SK-N-SH (cell line): ENCODE results near the gene CMTM2. TPM values are rescaled to one million over a fixed set of nuclear protein-coding genes. Genes with fewer than 3 reads are reported as not detected.

ENCODE experiments used
- CTCF ChIA-PET: fragments of 300-600, 350-600 bp; formaldehyde crosslinking; extraction: SDS; loops from one replicate; lab custom pipeline; 2021; lab: Yijun Ruan, JAX
- POLR2A ChIA-PET: fragments of 350-600 bp; sonication (Branson Sonifier 250); formaldehyde crosslinking; extraction: SDS; loops from one replicate; lab custom pipeline; 2020; ENCODE audit warnings: antibody characterized with exemption, inconsistent platforms; lab: Yijun Ruan, JAX
- DNase-seq: peaks from one replicate; pipeline ENCODE4 v3.0.0; 2012
- H2AFZ ChIP-seq: fragments of 200-600 bp; sonication (generic); 2 replicates; pipeline ENCODE4 v1.8.1; 2016; ENCODE audit warnings: antibody characterized with exemption, mild to moderate bottlenecking, low read depth
- H3F3A ChIP-seq: fragments of 200-600 bp; sonication (generic); replicated peaks from 2 replicates; pipeline ENCODE3; 2016; ENCODE audit warnings: antibody characterized with exemption, mild to moderate bottlenecking; ENCODE audit not compliant: insufficient read depth
- H3K27ac ChIP-seq, 2 experiments: fragments of 200-500 bp in 1 of 2; fragments of 200-600 bp in 1 of 2; sonication (Bioruptor generic) in 1 of 2; sonication (generic), shearing (Covaris generic) in 1 of 2; 2 replicates each; pipeline versions ENCODE4 v1.5.1 to v1.6.1; 2014 to 2016; ENCODE audit warnings: low read depth in 2 of 2, inconsistent platforms in 1 of 2, low read length in 1 of 2, mild to moderate bottlenecking in 1 of 2, mixed read lengths in 1 of 2
- H3K27me3 ChIP-seq: fragments of 200-600 bp; sonication (generic), shearing (Covaris generic); 2 replicates; pipeline ENCODE4 v1.6.1; 2016; ENCODE audit warnings: mixed run types; ENCODE audit not compliant: insufficient read depth
- H3K36me3 ChIP-seq, 2 experiments: fragments of 200-500 bp in 1 of 2; fragments of 200-600 bp in 1 of 2; sonication (Bioruptor generic) in 1 of 2; sonication (generic) in 1 of 2; replicated peaks in 1 of 2; 2 replicates each; pipeline versions ENCODE3 to v1.5.1; 2014 to 2016; ENCODE audit warnings: low read length in 1 of 2, mild to moderate bottlenecking in 1 of 2; ENCODE audit not compliant: insufficient read depth in 2 of 2, control insufficient read depth in 1 of 2
- H3K4me1 ChIP-seq, 2 experiments: fragments of 200-500 bp in 1 of 2; fragments of 200-600 bp in 1 of 2; sonication (Bioruptor generic) in 1 of 2; sonication (generic), shearing (Covaris generic) in 1 of 2; 2 replicates each; pipeline versions ENCODE4 v1.5.1 to v1.6.1; 2014 to 2016; ENCODE audit warnings: low read depth in 1 of 2, low read length in 1 of 2, mixed run types in 1 of 2; ENCODE audit not compliant: insufficient read depth in 2 of 2, control insufficient read depth in 1 of 2
- H3K4me2 ChIP-seq: fragments of 200-600 bp; sonication (generic), shearing (Covaris generic); 2 replicates; pipeline ENCODE4 v1.6.1; 2017; ENCODE audit warnings: mixed run types
- H3K4me3 ChIP-seq, 2 experiments: fragments of 200-500 bp in 1 of 2; fragments of 200-600 bp in 1 of 2; sonication (Bioruptor generic) in 1 of 2; sonication (generic), shearing (Covaris generic) in 1 of 2; 2 replicates each; pipeline versions ENCODE4 v1.5.1 to v1.8.1; 2014 to 2016; ENCODE audit warnings: low read depth in 2 of 2, inconsistent platforms in 1 of 2, low read length in 1 of 2, mild to moderate bottlenecking in 1 of 2, mixed read lengths in 1 of 2, moderate library complexity in 1 of 2
- H3K79me2 ChIP-seq: fragments of 200-600 bp; sonication (generic); 2 replicates; pipeline ENCODE4 v1.8.1; 2017; ENCODE audit warnings: mild to moderate bottlenecking; ENCODE audit not compliant: insufficient read depth
- H3K9ac ChIP-seq: fragments of 200-600 bp; sonication (generic); 2 replicates; pipeline ENCODE4 v1.6.1; 2017; ENCODE audit warnings: mixed run types
- H3K9me2 ChIP-seq: fragments of 200-600 bp; sonication (generic); 2 replicates; pipeline ENCODE4 v1.6.1; 2017; ENCODE audit warnings: mixed run types
- H3K9me3 ChIP-seq: fragments of 200-600 bp; sonication (generic); 2 replicates; pipeline ENCODE4 v1.6.1; 2017; ENCODE audit warnings: mixed run types, mild to moderate bottlenecking, moderate library complexity
- H4K20me1 ChIP-seq: fragments of 200-600 bp; sonication (generic); 2 replicates; pipeline ENCODE4 v1.6.1; 2017; ENCODE audit warnings: mild to moderate bottlenecking, mixed run types; ENCODE audit not compliant: insufficient read depth
- ELF1 ChIP-seq: IDR thresholded peaks from 2 replicates; pipeline ENCODE4 v1.4.0; 2012
- EP300 ChIP-seq, 2 experiments: IDR thresholded peaks; 2 replicates each; pipeline versions ENCODE4 v1.4.0 to v1.6.1; 2012; ENCODE audit warnings: borderline replicate concordance in 1 of 2, low read depth in 1 of 2, low read length in 1 of 2
- FOXJ3 ChIP-seq: sonication (generic); formaldehyde crosslinking; IDR thresholded peaks from 2 replicates; pipeline ENCODE4 v1.5.1; 2020; ENCODE audit warnings: mild to moderate bottlenecking, missing genetic modification reagents
- FOXM1 ChIP-seq: IDR thresholded peaks from 2 replicates; pipeline ENCODE4 v1.4.0; 2012; ENCODE audit warnings: low read depth, mild to moderate bottlenecking
- GABPA ChIP-seq: IDR thresholded peaks from 2 replicates; pipeline ENCODE4 v1.4.0; 2012; ENCODE audit warnings: low read depth, mild to moderate bottlenecking
- GATA2 ChIP-seq: sonication (generic); formaldehyde crosslinking; IDR thresholded peaks from 2 replicates; pipeline ENCODE4 v1.5.0; 2020; ENCODE audit warnings: mild to moderate bottlenecking, missing genetic modification reagents
- IRF3 ChIP-seq: fragments of 150-350 bp; IDR thresholded peaks from 2 replicates; pipeline ENCODE4 v1.6.1; 2016; ENCODE audit warnings: mild to moderate bottlenecking, low read depth, low read length
- MAX ChIP-seq: IDR thresholded peaks from 2 replicates; pipeline ENCODE4 v1.4.0; 2012; ENCODE audit warnings: low read depth
- MEF2A ChIP-seq: IDR thresholded peaks from 2 replicates; pipeline ENCODE4 v1.4.0; 2012; ENCODE audit warnings: low read depth, borderline replicate concordance
- MXI1 ChIP-seq: IDR thresholded peaks from 2 replicates; pipeline ENCODE4 v1.6.1; 2012; ENCODE audit warnings: mild to moderate bottlenecking, low read depth, low read length, improper control_type of control experiment
- NFIC ChIP-seq: IDR thresholded peaks from 2 replicates; pipeline ENCODE4 v1.4.0; 2012; ENCODE audit warnings: borderline replicate concordance
- NRF1 ChIP-seq: IDR thresholded peaks from 2 replicates; pipeline ENCODE4 v1.6.1; 2012; ENCODE audit warnings: low read depth, mild to moderate bottlenecking, low read length
- PBX3 ChIP-seq: IDR thresholded peaks from 2 replicates; pipeline ENCODE4; 2012
- POLR2AphosphoS5 ChIP-seq: IDR thresholded peaks from 2 replicates; pipeline ENCODE4 v1.6.1; 2012; ENCODE audit warnings: low read depth, low read length
- RAD21 ChIP-seq: IDR thresholded peaks from 2 replicates; pipeline ENCODE4 v1.6.1; 2012; ENCODE audit warnings: mild to moderate bottlenecking, low read length
- SMC3 ChIP-seq: IDR thresholded peaks from 2 replicates; pipeline ENCODE4 v1.6.1; 2012; ENCODE audit warnings: low read depth, low read length, improper control_type of control experiment
- USF1 ChIP-seq: IDR thresholded peaks from 2 replicates; pipeline ENCODE4 v1.4.0; 2012; ENCODE audit warnings: low read depth, borderline replicate concordance
- USF2 ChIP-seq: fragments of 150-350 bp; IDR thresholded peaks from 2 replicates; pipeline ENCODE4 v1.6.1; 2017; ENCODE audit warnings: antibody characterized with exemption, low read length, low read depth, borderline replicate concordance
- ZBTB33 ChIP-seq: IDR thresholded peaks from 2 replicates; pipeline ENCODE4 v1.4.0; 2012; ENCODE audit warnings: low read depth, borderline replicate concordance
- WGBS: methylation state at CpG from one replicate; pipeline ENCODE4 v1.1.6; 2017; ENCODE audit warnings: low lambda C conversion rate; 5-methylcytosine and 5-hydroxymethylcytosine counted together
- polyA plus RNA-seq, 3 experiments: library from polyadenylated mRNA; depleted of rRNA; stranded (reverse); fragments of >200 nt; gene quantifications; 2 replicates each; pipeline ENCODE4 v1.2.3, GENCODE V29; 2012

The CMTM2 gene
- polyA plus RNA-seq, 1 of the 3 experiments (the other 2 are of a cell fraction), result not detected

- TF ChIP-seq GATA2 (CRISPR knock-in tag), result no peak
- TF ChIP-seq NRF1, result no peak
- no peak for TF ChIP-seq SMC3
- TF ChIP-seq MEF2A, result no peak
These were observed 22.2 kb downstream of the CMTM2 start (continued) for GRCh38 chr16:66601471-66601870.

- POLR2A ChIA-PET, result interaction anchor here (0.7 to 1.3 kb wide), 3 partner anchors 41 to 197 kb away, joined by 3 to 6 read pairs (median 4); partner anchors contain the start of gene CKLF
These were observed 24.5 kb downstream of the CMTM2 start for GRCh38 chr16:66603537-66604375.

More at GRCh38 chr16:66603537-66604375, 24.5 kb downstream of the CMTM2 start:
- Histone ChIP-seq H3K9ac (peak overlapping the region; percentile 94), H3F3A (peaks cover 16% of the 10 kb centered on the region), H3K4me3 (peak overlapping the region; percentile 67 to 81), H3K79me2 (peaks cover 40% of the 10 kb centered on the region), H3K9me2 (no peaks in the 10 kb centered on the region), H3K4me1 (peaks cover 5 to 17% of the 10 kb centered on the region in 2 experiments; a peak in 3 of 4 replicates), H3K27me3 (no peaks in the 10 kb centered on the region), H3K36me3 (no peaks in the 10 kb centered on the region), H3K9me3 (no peaks in the 10 kb centered on the region), H4K20me1 (peaks cover 16% of the 10 kb centered on the region; the same call in 1 of the 2 replicates), H3K4me2 (peak overlapping the region; percentile 87), H3K27ac (peak overlapping the region; percentile 70 to 90), H2AFZ (peak overlapping the region; percentile 85)
- CTCF ChIA-PET, result interaction anchor here (0.6 to 2.5 kb wide), 15 partner anchors 10 to 269 kb away, joined by 3 to 11 read pairs (median 4); partner anchors contain the start of gene NAE1
- peak; percentile 76 for DNase-seq
- WGBS, result 24% methylated on average over 28 of the region's 32 CpGs
- TF ChIP-seq GATA2 (CRISPR knock-in tag) (no peak), PBX3 (no peak), GABPA (no peak), USF2 (no peak), EP300 (IDR thresholded peaks at IDR 0.05; ENCODE audit: borderline replicate concordance in 1 of 2, low read depth in 1 of 2, low read length in 1 of 2) (no peak), ZBTB33 (no peak), FOXJ3 (no peak), NRF1 (peak; percentile 49), POLR2AphosphoS5 (peak; percentile 48; the same call in 1 of the 2 replicates), MXI1 (peak; percentile 47), ELF1 (no peak), MEF2A (no peak), FOXM1 (no peak), NFIC (no peak), MAX (peak; percentile 17; the same call in 1 of the 2 replicates), RAD21 (no peak), IRF3 (no peak), USF1 (no peak)
